T-helper 17 cell (primary cell): ENCODE results near the gene STK24. TPM values are rescaled to one million over a fixed set of nuclear protein-coding genes. Genes with fewer than 3 reads are reported as not detected.
"Not testable (repeated sequence)": the region's sequence is repeated elsewhere in the genome, so short reads cannot be mapped to it uniquely, and the experiment has no call there.

ENCODE experiments used
- ATAC-seq: fragments of 150-1000 bp; cut with Tn5 transposase; 2 replicates; pipeline ENCODE4 v1.10.0; 2021; ENCODE audit warnings: mild to moderate bottlenecking, moderate library complexity
- DNase-seq, 3 donors: peaks; one replicate each; pipeline versions ENCODE4 v3.0.0 to v3.0.0-alpha.2; 2020 to 2021
- H3K9me3 ChIP-seq: one replicate; pipeline ENCODE4 v1.7.0; 2013; ENCODE audit warnings: low read length, mild to moderate bottlenecking; ENCODE audit not compliant: control insufficient read depth, poor library complexity, severe bottlenecking
- H3K27ac Mint-ChIP-seq: one replicate; pipeline ENCODE4 v1.8.0; 2022; ENCODE audit warnings: mild to moderate bottlenecking, moderate library complexity, mixed read lengths
- H3K27me3 Mint-ChIP-seq: one replicate; pipeline ENCODE4 v1.8.0; 2022; ENCODE audit warnings: mixed read lengths
- H3K36me3 Mint-ChIP-seq: one replicate; pipeline ENCODE4 v1.8.0; 2022; ENCODE audit warnings: low read depth, mixed read lengths
- H3K4me1 Mint-ChIP-seq: one replicate; pipeline ENCODE4 v1.8.0; 2022; ENCODE audit warnings: mild to moderate bottlenecking, mixed read lengths
- H3K4me3 Mint-ChIP-seq: one replicate; pipeline ENCODE4 v1.8.0; 2022; ENCODE audit warnings: mild to moderate bottlenecking, moderate library complexity, mixed read lengths
- total RNA-seq, 4 donors: library from RNA in 2 of 4; stranded (reverse) in 2 of 4; gene quantifications; one replicate each; pipeline ENCODE4 v1.2.3 and lab custom pipeline; 2022 to 2026

STK24 gene
- total RNA-seq, 2 donors from 2014 or later: 134 to 163 TPM

DNA sequence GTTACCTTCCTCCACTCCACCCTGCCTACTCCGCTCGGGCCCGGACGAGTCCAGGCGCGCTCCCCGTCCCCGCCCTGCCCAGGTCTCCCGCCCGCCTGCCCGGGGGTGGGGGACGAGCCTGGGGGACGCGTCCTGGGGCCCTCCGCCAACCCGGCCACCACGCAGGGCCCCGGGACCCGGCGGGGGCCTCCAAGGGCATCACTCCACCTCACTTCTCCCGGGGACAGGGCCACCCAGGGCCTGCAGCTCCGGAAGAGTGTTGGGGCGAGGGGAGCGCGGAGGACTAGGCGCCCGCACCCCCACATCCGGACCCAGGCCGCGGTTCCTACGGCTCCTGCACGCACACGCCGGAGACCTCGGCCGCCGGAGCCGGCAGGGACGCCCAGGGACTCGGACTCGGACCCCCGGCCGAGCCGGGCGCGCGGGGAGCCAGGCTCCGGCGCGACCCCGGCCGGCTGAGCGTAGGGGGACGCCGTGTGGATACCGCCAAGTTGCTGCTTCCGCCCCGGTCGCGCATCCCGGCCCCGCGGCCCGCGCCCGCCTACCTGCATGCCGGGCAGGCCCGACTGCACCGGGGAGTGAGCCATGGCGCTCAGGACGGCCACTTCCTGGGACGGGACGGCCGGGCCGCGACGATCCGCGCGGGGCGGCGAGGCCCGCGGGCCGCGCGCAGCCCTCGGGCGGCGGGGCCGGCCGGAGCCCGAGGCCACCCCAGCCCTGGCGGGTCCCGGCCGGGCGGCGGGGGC lies 534 bp downstream of the STK24 start:
- H3K27ac Mint-ChIP-seq: peak overlapping the region; percentile 99
- no peaks in the 10 kb centered on the region for H3K9me3 ChIP-seq
- peak overlapping the region; percentile 95 for H3K4me3 Mint-ChIP-seq
- no peaks in the 10 kb centered on the region for H3K27me3 Mint-ChIP-seq
- ATAC-seq (peak; percentile 32), DNase-seq (peak; percentile 26 to 38 (median 31))
- H3K4me1 Mint-ChIP-seq: peaks cover 44% of the 10 kb centered on the region
- H3K36me3 Mint-ChIP-seq: no peaks in the 10 kb centered on the region

DNA sequence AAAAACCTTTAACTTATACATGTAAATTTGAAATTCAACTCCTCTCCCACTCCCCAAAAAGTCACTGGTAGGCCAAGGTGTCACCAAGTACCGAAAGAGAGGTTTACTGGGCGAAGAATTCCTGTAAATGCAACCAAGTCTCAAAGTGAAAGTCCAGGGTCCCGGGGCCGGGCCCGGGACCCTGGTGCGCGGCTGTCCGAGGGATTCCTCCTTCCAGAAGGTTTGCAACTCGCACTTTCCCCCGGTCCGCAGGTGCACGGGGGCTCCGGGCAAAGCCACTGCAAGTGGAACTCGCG lies 1.1 kb downstream of the STK24 start:
- Mint-ChIP-seq H3K27ac (peak overlapping the region; percentile 99), H3K4me3 (peak overlapping the region; percentile 95), H3K4me1 (peaks cover 48% of the 10 kb centered on the region), H3K36me3 (no peaks in the 10 kb centered on the region), H3K27me3 (no peaks in the 10 kb centered on the region)
- no peak for ATAC-seq
- DNase-seq: no peak
- no peaks in the 10 kb centered on the region for H3K9me3 ChIP-seq

DNA sequence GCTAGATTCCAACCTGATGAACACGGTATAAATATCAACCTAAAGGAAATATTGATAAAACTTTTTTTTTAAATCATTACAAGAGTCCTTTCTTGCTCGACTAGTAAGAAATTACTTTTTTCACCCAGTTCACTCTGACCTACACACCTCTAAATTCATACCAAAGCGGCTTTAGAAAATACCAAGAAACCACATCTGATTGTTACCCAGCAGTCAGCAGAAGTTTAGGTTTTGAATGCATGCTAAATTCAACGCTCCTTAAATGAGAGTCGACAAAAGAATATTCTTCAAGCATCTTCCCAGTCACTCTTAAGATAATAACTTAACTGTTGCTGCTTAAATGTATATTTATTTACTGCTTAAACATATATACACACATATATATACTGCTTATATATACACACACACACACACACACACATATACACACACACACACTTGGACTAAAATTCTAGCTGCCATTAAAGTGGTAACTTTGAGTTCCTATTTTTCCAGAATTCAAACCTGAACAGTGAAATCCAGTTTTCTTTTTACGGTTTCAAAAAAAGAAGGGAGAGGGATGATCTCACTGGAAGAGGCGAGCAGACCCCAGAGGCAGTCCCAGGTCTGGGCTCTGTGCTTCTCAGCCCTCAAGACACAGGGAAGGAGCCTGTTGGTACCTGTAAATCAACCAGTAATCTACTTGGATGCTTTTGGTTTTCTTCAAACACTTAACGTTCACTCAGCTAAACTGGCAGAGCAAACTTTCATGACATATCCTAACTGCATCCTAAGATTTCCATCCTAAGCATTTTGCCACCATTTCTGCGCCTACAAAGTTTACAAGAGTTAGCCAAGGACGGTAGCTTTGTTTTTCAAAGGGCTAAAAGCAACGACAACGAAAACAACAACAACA lies 1.7 kb downstream of the STK24 start:
- Mint-ChIP-seq H3K27me3 (no peaks in the 10 kb centered on the region), H3K4me3 (peak overlapping the region; percentile 95), H3K27ac (peak overlapping the region; percentile 99), H3K4me1 (peaks cover 51% of the 10 kb centered on the region), H3K36me3 (no peaks in the 10 kb centered on the region)
- DNase-seq (no peak), ATAC-seq (peak; percentile 20)
- no peaks in the 10 kb centered on the region for H3K9me3 ChIP-seq

DNA sequence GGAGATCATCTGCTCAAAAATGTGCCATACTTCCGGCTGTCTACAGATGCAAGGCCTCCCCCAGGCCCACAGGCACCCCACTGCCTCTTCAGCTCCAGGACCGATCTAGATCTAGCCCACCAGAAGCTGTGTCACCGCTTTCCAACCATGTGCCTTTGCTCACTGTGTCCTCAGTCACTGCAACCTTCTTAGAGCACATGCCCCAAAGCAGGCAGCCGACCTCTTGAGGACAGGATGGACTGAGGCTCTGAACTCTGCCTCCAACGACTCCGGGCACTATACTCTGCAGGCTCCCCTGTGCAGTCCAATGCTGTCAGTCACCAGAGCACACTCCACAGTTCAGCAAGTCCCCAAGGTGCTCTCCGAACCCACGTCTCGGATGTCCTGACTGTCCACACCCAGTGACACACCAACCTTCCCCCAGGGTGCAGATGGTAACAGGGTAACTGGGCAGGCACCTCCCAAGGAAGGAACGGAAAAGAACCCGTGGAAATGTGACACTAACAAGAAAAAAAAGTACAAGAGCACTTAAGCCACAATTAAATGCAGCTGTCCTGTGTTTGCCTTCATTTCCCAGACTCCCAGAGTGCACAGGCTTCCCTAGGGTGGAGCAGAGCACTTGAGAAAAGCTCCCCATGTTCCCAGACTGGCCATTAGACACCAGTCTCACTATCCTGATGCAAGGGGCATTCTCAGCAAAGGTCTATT lies 4.8 kb downstream of the STK24 start:
- H3K27me3 Mint-ChIP-seq: no peaks in the 10 kb centered on the region
- peak in 1 of 3 donors; percentile 36 for DNase-seq
- ATAC-seq: peak; percentile 23
- peak overlapping the region; percentile 99 for H3K27ac Mint-ChIP-seq
- peaks cover 4% of the 10 kb centered on the region for H3K36me3 Mint-ChIP-seq
- peak overlapping the region; percentile 95 for H3K4me3 Mint-ChIP-seq
- H3K9me3 ChIP-seq: no peaks in the 10 kb centered on the region
- H3K4me1 Mint-ChIP-seq: peaks cover 71% of the 10 kb centered on the region

DNA sequence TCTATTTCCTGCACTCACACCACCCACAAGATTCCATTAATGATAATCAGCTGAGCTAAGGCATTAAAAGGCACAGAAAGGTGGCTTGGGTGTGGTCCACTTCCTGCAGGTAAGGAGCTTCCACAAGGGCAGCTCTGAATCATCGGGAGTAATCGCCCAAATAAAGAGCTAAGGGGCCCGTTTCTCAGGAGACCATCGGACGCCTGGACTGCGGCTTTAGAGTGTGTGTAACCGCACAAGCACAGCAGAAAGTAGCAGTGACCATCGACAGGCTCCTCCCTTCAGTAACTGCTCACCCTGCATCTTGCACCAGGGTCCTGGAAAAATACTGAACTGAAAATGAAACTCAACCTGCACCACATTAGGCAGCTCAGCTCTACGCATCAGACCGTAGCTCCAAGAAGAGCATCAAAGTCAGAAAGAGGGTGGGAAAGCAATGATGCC lies 6.0 kb downstream of the STK24 start:
- DNase-seq: no peak
- H3K9me3 ChIP-seq: no peaks in the 10 kb centered on the region
- Mint-ChIP-seq H3K36me3 (peaks cover 4% of the 10 kb centered on the region), H3K27ac (peak overlapping the region; percentile 99), H3K4me1 (peaks cover 82% of the 10 kb centered on the region), H3K4me3 (peak overlapping the region; percentile 95), H3K27me3 (no peaks in the 10 kb centered on the region)
- ATAC-seq: peak; percentile 52

DNA sequence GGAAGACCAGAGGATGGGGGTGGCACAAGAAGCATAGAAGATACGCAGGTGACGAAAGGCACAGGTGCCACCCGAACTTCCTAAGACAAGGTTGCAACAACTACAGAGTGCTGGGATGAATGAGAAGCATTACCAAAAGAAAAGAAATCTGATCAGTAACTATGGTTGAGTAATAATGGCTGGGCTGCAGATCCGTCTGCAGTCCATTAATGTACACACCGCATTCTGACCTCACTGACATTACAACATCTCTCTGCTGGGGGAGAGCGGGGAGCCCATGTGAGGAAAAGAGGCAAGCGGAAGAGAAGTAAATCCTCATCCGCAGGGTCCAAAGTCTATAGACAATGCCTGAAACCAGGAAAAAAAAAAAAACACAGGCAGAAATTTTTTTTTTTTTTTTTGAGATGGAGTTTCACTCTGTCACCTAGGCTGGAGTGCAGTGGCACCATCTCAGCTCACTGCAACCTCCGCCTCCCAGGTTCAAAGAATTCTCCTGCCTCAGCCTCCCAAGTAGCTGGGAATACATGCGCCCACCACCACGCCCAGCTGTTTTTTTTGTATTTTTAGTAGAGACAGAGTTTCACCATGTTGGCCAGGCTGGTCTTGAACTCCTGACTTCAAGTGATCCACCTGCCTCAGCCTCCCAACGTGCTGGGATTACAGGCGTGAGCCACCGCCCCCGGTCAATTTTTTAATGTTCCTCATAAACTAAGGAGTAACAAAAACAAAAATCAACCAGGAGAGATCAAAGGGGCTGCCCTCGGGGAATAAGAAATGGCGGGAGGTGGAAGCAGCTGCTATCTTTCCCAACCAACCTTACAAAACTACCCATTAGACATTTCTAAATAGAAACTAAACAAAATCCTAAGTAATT lies 7.2 kb downstream of the STK24 start:
- peak overlapping the region; percentile 99 for H3K27ac Mint-ChIP-seq
- peaks cover 86% of the 10 kb centered on the region for H3K4me1 Mint-ChIP-seq
- not testable (repeated sequence) for H3K9me3 ChIP-seq, H3K36me3 Mint-ChIP-seq, H3K27me3 Mint-ChIP-seq, ATAC-seq, DNase-seq
- peak overlapping the region; percentile 95 for H3K4me3 Mint-ChIP-seq

DNA sequence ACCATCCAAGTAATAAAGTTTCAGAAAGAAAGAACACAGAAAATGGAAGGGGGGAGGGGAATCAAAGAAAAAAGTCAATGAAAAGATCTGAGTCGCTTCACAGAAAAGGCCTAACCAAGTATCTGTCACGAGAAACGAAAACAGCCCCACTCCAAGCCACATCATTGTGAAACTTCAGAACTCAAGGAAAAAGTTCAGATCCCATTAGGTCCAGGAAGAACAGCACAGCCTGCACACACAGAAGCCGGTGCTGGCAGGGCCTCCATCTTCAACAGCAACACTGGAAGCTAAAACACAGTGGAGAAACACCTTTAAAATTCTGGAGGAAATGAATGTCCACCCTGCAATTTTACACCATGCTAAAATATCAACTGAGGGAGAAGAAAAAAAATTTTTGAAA lies 8.0 kb downstream of the STK24 start:
- H3K27ac Mint-ChIP-seq: peak overlapping the region; percentile 99
- H3K9me3 ChIP-seq: no peaks in the 10 kb centered on the region
- H3K4me1 Mint-ChIP-seq: peaks cover 85% of the 10 kb centered on the region
- H3K27me3 Mint-ChIP-seq: no peaks in the 10 kb centered on the region
- H3K4me3 Mint-ChIP-seq: peak overlapping the region; percentile 88
- ATAC-seq: no peak
- no peak for DNase-seq
- peaks cover 4% of the 10 kb centered on the region for H3K36me3 Mint-ChIP-seq

DNA sequence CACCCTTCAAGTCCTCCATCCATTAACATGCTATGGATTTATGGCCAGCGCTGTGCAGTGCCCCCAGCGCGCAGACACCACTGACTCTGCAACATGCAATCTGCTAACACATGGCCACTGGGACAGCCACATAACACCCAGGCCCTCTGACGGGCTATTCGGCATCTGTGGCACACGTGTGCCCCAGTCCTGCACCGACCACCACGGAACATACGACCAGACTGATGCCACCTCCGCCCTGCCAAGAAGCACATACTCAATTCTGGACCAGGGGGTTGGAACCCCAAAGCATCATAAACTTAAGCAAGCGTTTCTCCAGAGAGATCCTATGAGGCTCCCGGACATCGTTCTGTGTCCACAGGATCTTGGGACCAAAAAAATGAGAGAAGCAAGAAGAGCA lies 9.8 kb downstream of the STK24 start:
- peaks cover 4% of the 10 kb centered on the region for H3K36me3 Mint-ChIP-seq
- H3K27ac Mint-ChIP-seq: peak overlapping the region; percentile 99
- peak overlapping the region; percentile 88 for H3K4me3 Mint-ChIP-seq

DNA sequence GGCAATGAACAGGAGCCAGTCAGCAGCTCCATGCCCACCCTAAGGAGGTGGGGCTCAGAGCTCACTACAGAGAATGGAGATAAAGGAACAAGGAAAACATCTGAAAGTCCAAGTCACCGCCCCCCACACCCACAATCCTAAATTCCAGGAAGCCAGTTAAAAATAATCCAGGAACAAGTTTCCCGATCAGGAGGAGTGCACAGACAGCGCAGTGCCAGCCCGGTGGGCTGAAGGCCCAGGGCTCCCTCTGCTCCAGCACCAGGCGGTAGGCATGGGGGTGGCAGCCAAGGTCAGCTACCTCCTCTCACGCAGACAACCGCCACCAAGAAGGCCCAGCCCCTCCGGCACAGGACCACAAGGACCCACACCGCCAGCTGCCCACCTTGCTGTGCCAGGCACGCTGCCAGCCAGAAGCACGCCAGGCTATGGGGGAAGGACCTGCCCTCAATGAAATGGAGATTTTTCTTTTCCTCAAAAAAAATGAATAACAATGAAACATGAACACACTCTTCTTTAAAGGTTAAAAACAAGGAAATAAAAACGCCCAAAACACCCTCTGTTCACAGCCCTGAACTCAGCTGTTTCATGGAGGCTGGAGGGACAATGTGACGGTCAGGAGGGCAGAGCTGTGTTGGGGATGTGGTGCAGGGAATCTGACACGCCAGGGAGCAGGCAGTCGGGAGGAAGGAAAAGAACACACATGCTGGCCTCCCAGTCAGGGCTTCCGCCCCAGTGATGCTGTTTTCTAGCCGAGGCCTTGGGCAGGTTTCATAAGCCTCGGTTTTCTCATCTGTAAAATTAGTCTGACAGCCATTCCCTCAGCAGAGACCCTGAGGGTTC lies 11.0 kb downstream of the STK24 start:
- ATAC-seq: no peak
- H3K4me3 Mint-ChIP-seq: peak overlapping the region; percentile 88
- no peak for DNase-seq
- H3K27me3 Mint-ChIP-seq: no peaks in the 10 kb centered on the region
- peaks cover 76% of the 10 kb centered on the region for H3K4me1 Mint-ChIP-seq
- no peaks in the 10 kb centered on the region for H3K9me3 ChIP-seq
- peak overlapping the region; percentile 99 for H3K27ac Mint-ChIP-seq
- peaks cover 4% of the 10 kb centered on the region for H3K36me3 Mint-ChIP-seq

More for the DNA sequence above, 9.8 kb downstream of the STK24 start:
- ATAC-seq (no peak), DNase-seq (no peak)
- H3K27me3 Mint-ChIP-seq: no peaks in the 10 kb centered on the region
- peaks cover 80% of the 10 kb centered on the region for H3K4me1 Mint-ChIP-seq
- no peaks in the 10 kb centered on the region for H3K9me3 ChIP-seq

DNA sequence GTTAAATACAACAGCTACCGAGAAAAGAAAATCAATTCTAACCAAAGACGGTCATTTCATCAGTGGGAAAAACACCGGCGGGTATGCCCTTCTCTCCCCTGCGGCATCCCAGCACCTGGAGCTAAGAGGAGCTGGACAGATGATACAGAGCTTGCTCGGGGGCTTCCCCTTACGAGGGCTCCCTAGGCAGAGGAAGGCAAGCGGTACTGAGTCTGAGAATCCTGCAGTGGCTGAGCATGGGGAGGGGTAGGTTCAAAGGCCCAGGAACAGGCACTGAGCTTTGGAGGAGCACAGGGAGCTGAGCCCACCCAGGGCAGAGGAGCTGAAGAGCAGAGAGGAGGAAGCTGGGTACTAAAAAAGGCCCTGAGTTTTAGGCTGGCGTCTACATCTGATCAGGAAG lies 12.7 kb downstream of the STK24 start:
- peaks cover 3% of the 10 kb centered on the region for H3K36me3 Mint-ChIP-seq
- H3K4me3 Mint-ChIP-seq: peak overlapping the region; percentile 91
- peak in 1 of 3 donors; percentile 16 for DNase-seq
- ATAC-seq: peak; percentile 52
- no peaks in the 10 kb centered on the region for H3K9me3 ChIP-seq
- H3K27me3 Mint-ChIP-seq: no peaks in the 10 kb centered on the region
- peaks cover 73% of the 10 kb centered on the region for H3K4me1 Mint-ChIP-seq
- peak overlapping the region; percentile 99 for H3K27ac Mint-ChIP-seq

DNA sequence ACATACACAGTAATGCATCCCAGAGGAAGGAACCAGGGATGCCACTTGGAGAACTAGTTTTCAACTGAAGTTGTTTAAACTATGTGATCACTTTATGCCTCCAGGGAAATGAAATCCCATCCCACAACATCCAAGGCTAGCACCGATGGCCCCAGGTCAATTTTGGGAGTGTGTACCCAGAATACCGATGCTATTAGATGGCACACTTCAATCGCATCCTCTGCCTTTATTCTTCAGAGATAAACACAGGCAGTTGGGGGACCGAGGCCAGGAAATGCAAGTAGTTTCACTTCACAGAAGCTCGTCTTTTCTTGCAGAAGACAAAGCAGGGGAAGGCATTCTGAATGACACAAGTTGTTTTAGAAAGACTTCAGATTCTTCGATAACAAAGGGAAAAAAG lies 13.8 kb downstream of the STK24 start:
- Mint-ChIP-seq H3K4me1 (peaks cover 71% of the 10 kb centered on the region), H3K27ac (peak overlapping the region; percentile 99), H3K27me3 (no peaks in the 10 kb centered on the region), H3K4me3 (peak overlapping the region; percentile 91), H3K36me3 (no peaks in the 10 kb centered on the region)
- ATAC-seq (peak; percentile 68), DNase-seq (peak in 2 of 3 donors; percentile 22 to 30)
- H3K9me3 ChIP-seq: no peaks in the 10 kb centered on the region

DNA sequence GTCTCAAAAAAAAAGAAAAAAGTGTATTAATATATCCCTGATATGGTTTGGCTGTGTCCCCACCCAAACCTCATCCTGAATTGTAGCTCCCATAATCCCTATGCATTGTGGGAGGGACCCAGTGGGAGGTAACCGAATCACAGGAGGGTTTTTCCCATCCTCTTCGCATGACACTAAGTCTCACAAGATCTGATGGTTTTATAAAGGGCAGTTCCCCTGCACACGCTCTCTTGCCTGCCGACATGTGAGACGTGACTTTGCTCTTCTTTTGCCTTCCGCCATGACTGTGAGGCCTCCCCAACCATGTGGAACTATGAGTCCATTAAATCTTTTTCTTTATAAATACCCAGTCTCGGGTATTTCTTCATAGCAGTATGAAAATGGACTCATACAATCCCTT lies 17.7 kb downstream of the STK24 start:
- DNase-seq (no peak), ATAC-seq (no peak)
- Mint-ChIP-seq H3K4me1 (peaks cover 68% of the 10 kb centered on the region), H3K27me3 (no peaks in the 10 kb centered on the region), H3K27ac (peak overlapping the region; percentile 99), H3K4me3 (peak overlapping the region; percentile 36), H3K36me3 (no peaks in the 10 kb centered on the region)
- H3K9me3 ChIP-seq: no peaks in the 10 kb centered on the region
